Measurements from ENCODE around the gene DEDD2. TPM values are rescaled to one million over a fixed set of nuclear protein-coding genes. Genes with fewer than 3 reads are reported as not detected.
A peak's percentile ranks its signal among the peaks of the same experiment; 100 is the strongest.
"Not testable (repeated sequence)": the region's sequence is repeated elsewhere in the genome, so short reads cannot be mapped to it uniquely, and the experiment has no call there.

The DEDD2 gene, protein sequence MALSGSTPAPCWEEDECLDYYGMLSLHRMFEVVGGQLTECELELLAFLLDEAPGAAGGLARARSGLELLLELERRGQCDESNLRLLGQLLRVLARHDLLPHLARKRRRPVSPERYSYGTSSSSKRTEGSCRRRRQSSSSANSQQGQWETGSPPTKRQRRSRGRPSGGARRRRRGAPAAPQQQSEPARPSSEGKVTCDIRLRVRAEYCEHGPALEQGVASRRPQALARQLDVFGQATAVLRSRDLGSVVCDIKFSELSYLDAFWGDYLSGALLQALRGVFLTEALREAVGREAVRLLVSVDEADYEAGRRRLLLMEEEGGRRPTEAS
- polyA plus RNA-seq (2014; cell fraction: cytosol; rRNA removed) = 50.8 and 59.3 TPM in 2 replicates
- 44.6 and 50.5 TPM in 2 replicates for polyA plus RNA-seq (2014; cell fraction: nucleus; rRNA removed)

GRCh38 chr19:42217520-42218437 is at the start of gene DEDD2:
Gene DEDD2 (minus strand): TSS chr19:42217677. CDS start chr19:42217007, 670 bp downstream.
- peak; percentile 92 for DNase-seq (ENCODE audit: low spot score)

GRCh38 chr19:42266928-42267603 is 49.6 kb upstream of the DEDD2 start:
- not testable (repeated sequence) for DNase-seq (ENCODE audit: low spot score)

DNA sequence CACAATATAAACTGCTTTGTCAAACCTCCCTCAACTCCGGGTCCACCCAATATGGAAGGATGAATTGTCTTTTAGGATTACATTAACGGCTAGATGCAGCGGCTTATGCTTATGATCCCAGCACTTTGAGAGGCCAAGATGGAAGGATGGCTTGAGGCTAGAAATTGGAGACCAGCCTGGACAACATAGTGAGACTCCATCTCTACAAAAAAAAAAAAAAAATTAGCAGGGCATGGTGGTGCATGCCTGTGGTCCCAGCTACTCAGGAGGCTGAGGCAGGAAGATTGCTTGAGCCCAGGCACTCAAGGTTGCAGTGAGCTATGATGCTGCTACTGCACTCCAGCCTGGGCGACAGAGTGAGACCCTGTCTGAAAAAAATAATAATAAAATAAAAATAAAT is 48.6 kb upstream of the DEDD2 start:
- not testable (repeated sequence) for DNase-seq (ENCODE audit: low spot score)

GRCh38 chr19:42261763-42262162 is 44.3 kb upstream of the DEDD2 start:
- DNase-seq (ENCODE audit: low spot score) = no peak

DNA sequence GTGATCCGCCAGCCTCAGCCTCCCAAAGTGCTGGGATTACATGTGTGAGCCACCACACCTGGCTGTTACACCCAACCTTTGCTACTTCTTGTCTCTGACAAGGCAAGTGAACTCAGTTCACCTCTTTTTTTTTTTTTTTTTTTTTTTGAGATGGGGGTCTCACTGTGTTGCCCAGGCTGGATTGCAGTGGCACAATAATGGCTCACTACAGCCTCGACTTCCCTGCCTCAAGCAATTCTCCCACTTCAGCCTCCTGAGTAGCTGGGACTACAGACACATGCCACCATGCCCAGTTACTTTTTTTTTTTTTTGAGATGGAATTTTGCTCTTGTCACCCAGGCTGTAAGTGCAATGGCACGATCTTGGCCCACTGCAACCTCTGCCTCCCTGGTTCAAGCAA is 40.4 kb upstream of the DEDD2 start:
- DNase-seq (ENCODE audit: low spot score) = not testable (repeated sequence)

DNA sequence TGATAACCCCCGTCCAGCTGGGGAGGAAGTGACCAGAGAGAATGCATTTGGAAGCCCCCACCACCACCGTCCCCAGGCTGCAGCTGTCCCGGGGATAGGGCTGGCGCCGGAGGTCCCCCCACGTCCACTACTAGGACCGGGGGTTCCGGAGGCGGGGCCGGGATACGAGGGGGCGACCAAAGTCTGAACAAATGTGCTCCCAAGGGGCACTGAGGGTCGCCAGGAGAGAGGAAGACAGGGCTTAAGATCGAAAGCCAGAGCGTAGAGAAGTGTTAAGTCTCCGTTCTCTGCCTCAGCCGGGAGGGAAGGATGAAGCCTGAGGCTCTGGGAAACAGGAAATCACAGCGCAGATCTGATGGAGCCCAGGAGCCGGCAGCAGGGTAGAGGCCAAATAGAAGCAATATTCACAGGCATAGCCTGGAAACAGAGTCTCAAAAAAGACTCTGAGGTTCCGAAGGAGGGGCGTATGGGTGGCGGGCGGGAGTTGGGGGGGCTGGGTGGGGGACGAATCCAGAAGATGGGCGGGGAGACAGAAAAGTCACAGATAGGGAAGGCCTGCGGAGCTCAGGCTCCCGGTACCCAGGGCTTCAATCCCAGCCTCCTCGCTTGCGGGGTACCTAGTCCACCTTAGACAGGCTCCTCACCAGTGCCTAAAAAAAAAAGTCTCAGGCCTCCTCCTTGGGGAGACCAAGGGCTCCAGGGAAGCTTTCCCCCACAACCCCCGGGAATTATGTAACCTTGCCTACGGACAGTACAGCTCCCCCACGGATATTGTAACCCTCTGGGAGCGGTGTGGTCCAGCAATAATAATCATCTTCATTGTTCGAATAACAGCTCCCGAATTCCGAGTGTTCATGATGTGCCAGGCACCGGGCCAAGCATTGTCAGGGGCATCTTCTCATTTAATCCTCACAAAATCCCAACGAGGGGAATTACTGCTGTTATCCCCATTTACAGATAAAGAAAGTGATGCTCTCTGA is 38.6 kb upstream of the DEDD2 start:
- DNase-seq (ENCODE audit: low spot score) = peak; percentile 72

DNA sequence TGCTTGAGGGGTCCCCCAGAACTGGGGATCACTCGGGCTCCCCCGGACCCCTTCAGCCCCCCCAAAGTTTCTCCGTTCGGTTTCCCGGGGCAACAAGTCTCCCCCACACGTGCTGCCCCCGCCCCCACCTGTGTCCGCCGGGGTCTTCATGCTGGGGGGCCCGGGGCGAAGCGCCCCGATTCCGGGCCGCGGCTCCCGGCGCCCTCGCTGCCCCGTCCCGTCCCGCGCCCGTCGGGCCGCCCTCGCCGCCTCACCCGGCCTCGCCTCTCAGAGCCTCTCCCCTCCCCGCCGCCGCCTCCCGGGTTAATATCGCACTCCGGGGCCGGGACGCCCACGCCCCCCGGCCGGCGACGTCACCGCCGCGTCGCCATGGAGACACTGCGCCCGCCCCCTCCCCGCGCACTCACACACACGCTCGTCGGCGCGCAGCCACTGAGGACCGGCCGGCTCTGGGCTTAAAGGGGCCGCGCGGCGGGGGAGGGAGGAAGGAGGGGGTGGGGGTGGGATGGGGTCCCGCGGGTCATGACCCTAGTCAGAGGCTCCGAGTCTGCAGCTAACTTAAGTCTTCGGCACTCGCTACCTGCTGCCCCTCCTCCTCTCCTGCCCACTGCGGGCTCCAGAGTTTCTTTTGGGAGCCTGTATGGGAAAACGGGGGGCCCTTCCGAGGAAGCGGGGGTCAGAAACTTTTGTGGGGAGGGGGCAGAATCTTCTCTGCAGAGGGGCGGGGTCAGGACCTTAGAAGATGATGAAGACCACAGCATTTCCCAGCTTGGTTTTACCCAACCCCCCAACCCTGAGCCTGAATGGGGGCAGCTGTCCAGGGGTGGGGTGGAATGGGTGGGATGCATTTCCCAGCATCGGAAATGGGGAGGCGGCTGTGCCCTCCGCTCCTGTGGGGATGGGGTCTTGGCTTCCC is 37.6 kb upstream of the DEDD2 start, which contains the start of gene ERF:
Gene ERF, minus strand, starts transcription at position 279 of the 916 bp plus-strand sequence. Its CDS starts 129 bp downstream, at position 150.
- DNase-seq (ENCODE audit: low spot score) = peak; percentile 83

- peak; percentile 56 for DNase-seq (ENCODE audit: low spot score)
Measured at GRCh38 chr19:42254089-42254849, 36.8 kb upstream of the DEDD2 start.

GRCh38 chr19:42253245-42254088 is 36.0 kb upstream of the DEDD2 start:
- peak; percentile 47 for DNase-seq (ENCODE audit: low spot score)

DNA sequence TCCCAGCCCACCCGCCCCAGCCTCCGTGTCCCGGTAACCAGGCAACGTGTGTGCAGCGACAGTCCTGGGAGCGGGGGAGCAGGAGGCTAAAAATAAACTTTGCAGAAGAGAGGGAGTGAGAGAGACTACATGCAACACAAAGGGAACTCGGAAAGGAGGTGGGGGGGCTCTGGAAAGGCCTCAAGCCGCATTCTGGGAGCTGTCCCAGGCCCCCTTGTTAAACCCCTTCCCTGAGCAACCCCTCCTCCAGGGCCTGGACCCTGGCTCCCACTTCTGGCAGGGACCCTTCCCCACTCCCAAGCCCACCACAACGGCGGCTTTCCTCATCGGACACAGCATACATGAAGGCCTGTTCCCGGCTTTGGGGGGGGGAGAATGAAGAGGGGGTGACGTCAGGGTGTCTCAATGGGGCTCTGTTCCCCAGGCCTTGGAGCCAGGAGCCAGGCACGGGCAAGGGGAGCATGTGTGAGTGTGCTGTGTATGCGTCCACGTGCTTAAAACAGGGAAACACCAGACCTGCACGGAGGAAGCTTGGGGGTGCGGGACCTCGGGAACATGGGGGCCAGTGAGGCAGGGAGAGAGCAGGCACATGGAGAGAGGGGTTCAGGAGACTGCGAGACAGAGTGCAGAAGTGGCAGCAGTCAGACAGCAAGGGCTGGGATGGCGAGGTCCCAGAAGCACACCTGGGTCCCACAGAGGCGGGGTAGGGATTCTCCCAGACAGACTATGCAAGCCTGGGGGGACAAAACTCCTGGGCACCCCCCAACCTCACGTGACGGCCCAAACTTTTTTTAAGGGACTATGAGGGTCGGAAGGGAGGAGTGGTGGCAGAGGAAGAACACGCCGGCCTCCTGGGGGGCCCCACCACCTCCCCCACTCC is 35.1 kb upstream of the DEDD2 start:
- DNase-seq (ENCODE audit: low spot score) = no peak

DNA sequence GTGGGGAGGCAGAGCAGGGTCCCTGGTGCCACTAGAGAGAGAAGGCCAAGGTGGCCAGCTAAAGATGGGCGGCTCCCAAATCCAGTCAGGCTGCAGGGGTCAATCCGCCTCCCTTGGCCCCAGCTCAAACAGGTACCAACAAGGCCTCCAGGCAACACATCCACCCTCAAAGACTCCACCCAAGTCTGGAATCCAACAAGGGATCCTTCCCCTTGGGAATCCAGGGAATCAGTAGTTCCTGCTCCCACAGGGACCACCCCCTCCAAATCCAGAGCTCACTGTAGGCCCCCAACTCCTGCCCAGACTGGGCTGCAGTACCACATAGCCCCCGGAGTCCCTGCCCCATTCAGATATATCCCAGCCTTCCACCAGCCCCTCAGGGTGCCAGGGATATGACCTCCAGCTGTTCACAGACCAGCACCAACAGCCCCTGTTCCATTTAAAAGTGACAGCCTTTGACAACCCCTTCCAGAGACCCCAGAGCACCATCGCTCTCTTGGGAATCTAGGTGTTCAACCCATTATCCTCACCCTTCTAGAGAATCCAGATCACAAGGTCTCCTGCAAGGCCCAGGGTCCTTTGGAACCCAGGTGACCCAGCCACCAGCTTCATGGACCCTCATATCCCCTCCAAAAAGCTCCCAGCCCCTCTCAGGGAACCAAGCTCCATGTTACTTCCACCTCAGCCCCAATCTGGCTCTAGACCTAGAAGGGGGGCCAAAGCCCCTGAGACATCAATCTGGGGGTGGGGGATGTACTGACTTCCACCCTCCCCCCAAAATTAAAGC is 34.3 kb upstream of the DEDD2 start:
- no peak for DNase-seq (ENCODE audit: low spot score)

- DNase-seq (ENCODE audit: low spot score) = no peak
Measured at GRCh38 chr19:42250666-42251531, 33.4 kb upstream of the DEDD2 start.

- no peak for DNase-seq (ENCODE audit: low spot score)
Measured at GRCh38 chr19:42250183-42250665, 32.7 kb upstream of the DEDD2 start.

- DNase-seq (ENCODE audit: low spot score) = no peak
Measured at GRCh38 chr19:42249769-42250168, 32.3 kb upstream of the DEDD2 start.
